NOMO-1 (cell line): Measurements from ENCODE around the gene MTMR8.

Experiments used
- DNase-seq, 2 experiments: peaks; one replicate each; lab custom pipeline; 2025; ENCODE audit not compliant: unreplicated experiment in 2 of 2; lab: John Stamatoyannopoulos, UW

MTMR8 gene

DNA sequence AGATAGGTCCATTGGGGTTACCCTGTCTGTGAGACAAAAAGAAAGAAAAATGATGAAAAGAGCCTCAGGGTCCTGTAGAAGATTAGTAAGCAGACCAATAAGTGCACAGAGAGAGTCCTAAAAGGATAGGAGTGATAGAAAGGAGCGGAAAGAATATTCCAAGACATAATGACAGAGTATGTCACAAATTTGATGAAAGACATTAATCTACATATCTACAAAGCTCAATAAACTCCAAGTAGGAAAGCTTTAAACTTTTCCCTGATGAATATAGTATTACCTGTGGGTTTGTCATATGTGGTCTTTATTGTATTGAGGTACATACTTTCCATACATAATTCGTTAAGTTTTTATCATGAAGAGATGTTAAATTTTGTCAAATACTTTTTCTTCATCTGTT is 73.7 kb downstream of the MTMR8 start:
- DNase-seq, result no peak

DNA sequence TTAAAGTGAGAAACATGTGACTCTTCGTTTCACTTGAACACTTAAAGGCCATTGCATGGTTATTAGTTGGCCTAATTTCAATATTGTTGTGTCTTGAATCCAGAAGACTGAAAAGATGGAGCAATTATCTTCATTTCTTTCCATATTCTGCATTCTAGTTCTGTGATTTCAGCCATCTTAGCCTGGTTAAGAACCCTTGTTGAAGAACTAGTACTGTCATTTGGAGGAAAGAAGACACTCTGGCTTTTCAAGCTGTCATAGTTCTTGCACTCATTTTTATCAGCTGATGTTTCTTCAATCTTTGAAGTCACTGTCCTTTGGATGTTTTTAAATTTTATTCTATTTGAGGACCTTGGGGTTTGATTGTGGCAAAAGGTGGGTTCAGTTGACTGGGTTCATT is 81.6 kb downstream of the MTMR8 start:
- no peak for DNase-seq

DNA sequence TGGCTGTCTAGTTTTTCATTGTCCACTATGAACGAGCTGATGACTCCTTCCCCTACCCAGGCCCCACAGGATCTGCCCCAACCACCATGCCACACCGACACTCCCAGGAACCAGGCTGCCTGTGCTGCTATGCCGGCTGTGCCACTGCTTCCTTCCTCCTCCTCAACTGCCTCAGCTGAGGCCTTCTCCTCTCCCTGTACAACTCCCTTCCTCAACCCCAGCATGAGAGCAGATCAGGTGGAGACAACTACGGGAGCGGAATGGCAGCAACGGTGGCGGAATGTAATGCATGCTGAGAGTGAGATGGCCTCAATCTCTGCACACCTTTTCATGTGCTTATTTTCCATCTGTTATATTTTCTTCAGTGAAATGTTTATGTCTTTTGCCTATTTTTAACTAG is 88.5 kb downstream of the MTMR8 start:
- no peak for DNase-seq

DNA sequence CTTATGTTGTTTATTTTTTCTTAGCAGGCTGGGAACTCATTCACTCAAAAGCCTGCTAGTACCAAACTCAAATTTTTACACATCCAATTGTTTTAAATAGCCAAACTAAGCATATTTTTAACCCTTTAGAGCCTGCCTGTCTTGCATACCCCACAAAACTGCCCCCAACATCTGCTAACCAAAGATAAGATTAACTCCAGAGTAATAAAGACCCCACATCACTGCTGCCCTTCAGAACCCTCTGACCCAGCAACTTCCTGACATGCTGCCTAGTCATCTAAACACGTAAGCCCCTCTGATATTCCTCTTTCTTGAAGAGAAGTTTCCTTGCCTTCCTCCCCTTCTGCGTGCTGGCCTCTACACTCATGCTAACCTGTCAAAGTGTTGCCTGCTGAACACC is 104.1 kb downstream of the MTMR8 start:
- DNase-seq, result no peak

DNA sequence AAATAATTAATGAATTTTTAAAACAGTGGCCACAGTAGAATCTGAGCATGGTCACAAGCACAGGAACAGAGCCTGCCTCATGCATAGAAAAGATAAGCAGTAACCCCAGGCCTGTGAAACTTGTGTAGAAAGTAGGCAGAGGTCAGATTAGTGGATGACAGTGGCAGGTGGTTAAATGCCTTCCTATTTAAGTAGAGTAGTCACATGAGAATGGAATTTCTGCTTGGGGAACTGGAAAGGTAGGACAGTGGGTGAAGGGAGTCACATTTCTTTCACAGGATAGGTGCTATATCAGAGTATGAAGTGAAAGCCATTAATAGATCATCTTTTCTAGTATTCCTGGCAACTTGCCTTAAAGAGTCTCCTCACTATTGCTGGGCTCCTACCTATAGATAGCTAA is 130.0 kb downstream of the MTMR8 start:
- DNase-seq, result no peak

DNA sequence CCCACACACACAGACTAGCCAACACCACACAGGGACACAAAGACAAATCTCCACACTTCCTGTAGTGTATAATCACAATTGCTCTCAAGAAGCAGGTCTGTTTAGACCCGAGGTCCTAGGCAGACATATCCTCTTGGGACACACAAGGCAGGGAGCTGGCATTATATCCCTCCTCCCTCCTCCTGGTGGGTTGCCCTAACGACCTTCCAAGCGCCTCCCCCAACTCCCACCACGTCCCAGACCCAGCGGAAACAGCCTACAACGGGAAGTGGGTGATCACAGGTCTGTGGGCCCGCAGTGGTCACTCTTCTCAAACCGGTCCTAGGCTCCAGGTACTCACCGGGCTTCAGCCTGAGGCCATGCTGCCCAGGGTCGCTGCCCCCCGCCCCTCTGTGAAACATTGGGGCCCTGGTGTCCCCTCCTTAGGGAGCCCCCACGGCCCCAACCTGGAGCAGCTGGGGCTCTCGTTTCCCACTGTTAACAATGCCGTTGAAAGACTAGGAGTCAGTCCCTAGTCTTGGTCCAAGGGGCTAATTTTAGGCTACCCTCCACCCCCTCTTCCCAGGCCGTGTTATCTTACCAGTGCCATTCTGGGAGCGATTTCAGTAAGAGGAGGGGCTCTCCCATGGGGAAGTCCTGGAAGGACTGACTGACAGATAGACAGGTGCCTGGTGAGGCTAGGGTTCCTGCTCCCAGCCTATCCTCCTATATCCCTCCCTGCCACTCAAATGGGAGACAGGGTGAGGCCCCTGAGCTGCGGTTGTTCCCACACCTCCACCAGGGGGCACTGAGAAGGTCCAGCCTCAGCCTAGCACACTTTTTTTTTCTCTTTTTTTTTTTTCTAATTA is 164.9 kb downstream of the MTMR8 start, which contains the start of gene ASB12:
Gene ASB12, minus strand, starts transcription at position 485 of the 848 bp plus-strand sequence. CDS start 4,957 bp downstream, outside the sequence.
- DNase-seq, result no peak

DNA sequence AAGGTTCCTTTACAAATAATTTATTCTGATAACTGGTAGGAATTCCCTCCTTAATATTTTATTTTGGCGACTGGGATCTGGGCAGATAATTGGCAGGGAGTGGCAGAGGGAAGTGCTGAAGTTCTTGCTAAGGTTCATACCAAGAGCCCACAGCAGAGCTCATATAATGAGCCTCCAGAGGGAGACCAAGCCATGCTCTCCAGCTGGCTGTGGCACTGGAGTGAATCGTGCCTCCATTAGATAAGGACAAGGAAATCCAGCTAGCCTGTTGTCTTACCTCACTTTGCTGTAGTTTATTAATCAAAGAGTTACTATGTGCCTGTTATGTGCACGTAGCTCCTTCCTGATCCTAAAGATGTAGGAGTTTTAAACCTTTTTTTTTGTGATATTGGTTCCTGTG is 166.1 kb downstream of the MTMR8 start:
- DNase-seq, result no peak
